Aorta (tissue), 5 donors: ENCODE data around the gene ZNF331. TPM values are rescaled to one million over a fixed set of nuclear protein-coding genes. Genes with fewer than 3 reads are reported as not detected.
"Not testable (repeated sequence)": the region's sequence is repeated elsewhere in the genome, so short reads cannot be mapped to it uniquely, and the experiment has no call there.

Source experiments
- ATAC-seq: fragments of 200-7000 bp; cut with Tn5 transposase; one replicate; pipeline ENCODE4 v1.9.1; 2022; ENCODE audit warnings: moderate library complexity; ENCODE audit not compliant: low FRiP score
- DNase-seq, 2 donors: peaks; one replicate each; pipeline ENCODE4 v3.0.0-alpha.2; 2020
- H3K27ac ChIP-seq, 2 donors: one replicate each; pipeline ENCODE4 v1.5.1; 2013; ENCODE audit warnings: low read length in 2 of 2, mild to moderate bottlenecking in 2 of 2, moderate library complexity in 2 of 2, control low read depth in 1 of 2, inconsistent platforms in 1 of 2, low read depth in 1 of 2
- H3K27me3 ChIP-seq, 2 donors: one replicate each; pipeline ENCODE4 v1.6.1; 2013; ENCODE audit warnings: control low read depth in 1 of 2, low read length in 1 of 2, mild to moderate bottlenecking in 1 of 2, moderate library complexity in 1 of 2; ENCODE audit not compliant: insufficient read depth in 2 of 2, control insufficient read depth in 1 of 2
- H3K36me3 ChIP-seq, 2 donors: one replicate each; pipeline ENCODE4 v1.6.1; 2013; ENCODE audit warnings: control low read depth in 1 of 2, low read length in 1 of 2, mild to moderate bottlenecking in 1 of 2; ENCODE audit not compliant: insufficient read depth in 2 of 2, control insufficient read depth in 1 of 2
- H3K4me1 ChIP-seq, 2 donors: one replicate each; pipeline ENCODE4 v1.6.1; 2013; ENCODE audit warnings: low read length in 2 of 2, control low read depth in 1 of 2, mild to moderate bottlenecking in 1 of 2, moderate library complexity in 1 of 2; ENCODE audit not compliant: insufficient read depth in 2 of 2, control insufficient read depth in 1 of 2
- H3K4me3 ChIP-seq, 2 donors: one replicate each; pipeline ENCODE4 v1.5.1; 2013; ENCODE audit warnings: low read length in 2 of 2, control low read depth in 1 of 2, mild to moderate bottlenecking in 1 of 2
- H3K9me3 ChIP-seq: one replicate; pipeline ENCODE4 v1.6.1; 2013; ENCODE audit warnings: mild to moderate bottlenecking, low read length; ENCODE audit not compliant: control insufficient read depth
- WGBS, 2 donors: extraction: QIAGEN DNeasy Blood & Tissue Kit; methylation state at CpG; one replicate each; pipeline ENCODE4 v1.1.7; 2013; 5-methylcytosine and 5-hydroxymethylcytosine counted together
- intact Hi-C, 2 donors: fragments of 100-400 bp; cut with DNase I; formaldehyde crosslinking; loops; one replicate each; pipeline versions ENCODE4 v1.14.2 to v1.15.0; 2022
- long read RNA-seq, 2 donors: library from polyadenylated mRNA; unstranded; transcript quantifications; one replicate each; pipeline ENCODE4 v2.0.0, GENCODE V29; 2020 to 2021
- polyA plus RNA-seq, 2 donors: library from polyadenylated mRNA; stranded (reverse); fragments of 200-250 nt; gene quantifications; one replicate each; pipeline ENCODE4 v1.2.3, GENCODE V29; 2013
- total RNA-seq, 2 donors: library from RNA; stranded (reverse); fragmentation: NEBNext Ultra II Directional; extraction: Animal tissue kit (Norgen Biotek cat#: 25700); gene quantifications; one replicate each; pipeline ENCODE4 v1.2.1, GENCODE V29; 2021
- donor health status: healthy with polysubstance abuse.
- donor health status: Bipolar disorder and iron deficiency.
- donor health status: DM: no; HTN: no; CAD: no.
- donor health status: DM: no; HTN: no; CAD: no.
- donor health status: DM: yes; HTN: yes; CAD: no.

ZNF331 gene
- 10 to 100 TPM; 21.4 to 59.6 TPM for total RNA-seq
- polyA plus RNA-seq = 10 to 100 TPM in 1 of 2 donors, 1 to 10 TPM in 1; 7.3 to 13.3 TPM
- long read RNA-seq, donor 1, full-length matches to known transcripts = 148 of 201 reads
- long read RNA-seq, donor 1, partial matches to known transcripts = 6 of 201 reads
- long read RNA-seq, donor 1, other reads (novel, unspliced or antisense) = 47 of 201 reads
- long read RNA-seq, donor 2, full-length matches to known transcripts = 13 of 22 reads
- long read RNA-seq, donor 2, partial matches to known transcripts = 1 of 22 reads
- long read RNA-seq, donor 2, other reads (novel, unspliced or antisense) = 8 of 22 reads

DNA sequence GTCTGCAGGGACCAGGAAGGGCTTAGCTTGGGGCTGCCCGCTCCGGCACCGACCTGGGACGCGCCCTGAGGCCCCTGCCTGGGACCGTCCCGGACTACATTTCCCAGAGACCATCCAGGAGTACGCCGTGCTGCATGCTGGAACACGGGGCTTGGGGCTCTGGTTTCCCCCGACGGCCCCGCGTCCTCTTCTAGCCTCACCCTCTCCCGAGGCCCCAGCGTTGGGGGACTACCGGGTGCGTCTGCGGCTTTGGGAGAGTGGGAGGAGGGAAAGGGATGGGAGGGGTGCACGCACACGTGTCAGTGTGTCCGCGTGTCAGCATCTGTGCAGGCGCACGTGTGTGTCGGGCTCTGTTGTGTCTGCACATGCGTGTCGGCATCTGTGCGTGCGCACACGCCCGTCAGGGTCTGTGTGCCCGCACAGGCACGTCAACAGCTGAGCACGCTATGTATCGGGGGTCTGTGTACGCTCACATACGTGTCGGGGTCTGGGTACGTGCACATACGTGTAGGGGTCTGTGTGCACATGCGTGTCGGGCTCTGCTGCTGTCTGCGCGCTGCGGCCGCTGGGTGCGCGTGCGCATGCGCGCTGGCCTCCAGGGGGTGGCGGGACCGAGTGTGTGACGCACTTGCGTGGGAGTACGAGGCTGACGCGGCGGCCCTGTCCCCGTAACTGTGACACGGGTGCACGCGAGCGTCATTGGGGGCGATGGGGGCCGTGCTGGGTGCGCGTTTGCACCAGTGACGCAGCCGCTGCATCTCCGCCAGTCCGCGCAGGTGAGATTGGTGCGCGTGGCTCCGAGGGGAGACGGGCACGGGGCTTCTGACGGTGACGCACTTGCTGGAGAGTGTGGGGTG lies at the start of gene ZNF331:
Gene ZNF331, plus strand, starts transcription at position 625 of the 857 bp plus-strand sequence. CDS start 31,232 bp downstream, outside the sequence.
- H3K4me3 ChIP-seq = peak within 1 kb of the TSS in 1 of 2 donors; percentile 42

DNA sequence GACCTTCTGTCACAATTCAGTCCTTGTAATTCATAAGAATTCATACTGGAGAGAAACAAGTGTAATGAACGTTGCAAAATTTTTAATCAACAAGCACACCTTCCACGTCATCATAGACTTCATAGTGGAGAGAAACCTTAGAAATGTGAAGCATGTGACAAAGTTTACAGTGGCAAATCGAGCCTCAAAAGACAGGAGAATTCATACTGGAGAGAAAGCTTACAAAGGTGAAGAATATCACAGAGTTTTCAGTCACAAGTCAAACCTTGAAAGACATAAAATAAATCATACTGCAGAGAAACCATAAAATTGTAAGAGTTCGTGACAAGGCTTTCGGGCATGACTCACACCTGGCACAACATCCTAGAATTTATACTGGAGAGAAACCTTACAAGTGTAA lies 45.8 kb upstream of the ZNF331 start:
- intact Hi-C loops = no loop called here
- no peak for ATAC-seq
- Histone ChIP-seq H3K27me3 (no peaks in the 10 kb centered on the region), H3K4me1 (no peaks in the 10 kb centered on the region), H3K27ac (no peak overlapping the region), H3K36me3 (peaks cover 8 to 15% of the 10 kb centered on the region in 2 donors), H3K4me3 (no peak overlapping the region), H3K9me3 (peaks cover 28% of the 10 kb centered on the region)
- 95 to 96% methylated on average over 5 of the region's 5 CpGs for WGBS, 2 donors
- no peak for DNase-seq

More for the DNA sequence above, at the start of gene ZNF331:
- Histone ChIP-seq H3K27me3 (no peaks in the 10 kb centered on the region), H3K9me3 (no peaks in the 10 kb centered on the region), H3K27ac (peak within 1 kb of the TSS in 1 of 2 donors; percentile 55), H3K4me1 (no peaks in the 10 kb centered on the region), H3K36me3 (no peaks in the 10 kb centered on the region)
- 55 to 58% methylated on average over 81 of the region's 81 CpGs for WGBS, 2 donors
- DNase-seq (peak; percentile 91 to 95), ATAC-seq (peak; percentile 94)
- intact Hi-C loops = no loop called here

GRCh38 chr19:53497311-53498023 lies 40.5 kb upstream of the ZNF331 start:
- intact Hi-C loops, H3K9me3 ChIP-seq, DNase-seq, H3K4me1 ChIP-seq, H3K4me3 ChIP-seq, ATAC-seq, H3K36me3 ChIP-seq, H3K27me3 ChIP-seq, H3K27ac ChIP-seq: not testable (repeated sequence)
- 64 to 66% methylated on average over 11 of the region's 11 CpGs for WGBS, 2 donors

GRCh38 chr19:53498024-53498395 lies 39.9 kb upstream of the ZNF331 start:
- DNase-seq, ATAC-seq, H3K4me1 ChIP-seq, H3K36me3 ChIP-seq, H3K4me3 ChIP-seq, H3K9me3 ChIP-seq, H3K27me3 ChIP-seq, H3K27ac ChIP-seq, intact Hi-C loops: not testable (repeated sequence)
- WGBS, 2 donors = 68% methylated on average over 4 of the region's 4 CpGs

DNA sequence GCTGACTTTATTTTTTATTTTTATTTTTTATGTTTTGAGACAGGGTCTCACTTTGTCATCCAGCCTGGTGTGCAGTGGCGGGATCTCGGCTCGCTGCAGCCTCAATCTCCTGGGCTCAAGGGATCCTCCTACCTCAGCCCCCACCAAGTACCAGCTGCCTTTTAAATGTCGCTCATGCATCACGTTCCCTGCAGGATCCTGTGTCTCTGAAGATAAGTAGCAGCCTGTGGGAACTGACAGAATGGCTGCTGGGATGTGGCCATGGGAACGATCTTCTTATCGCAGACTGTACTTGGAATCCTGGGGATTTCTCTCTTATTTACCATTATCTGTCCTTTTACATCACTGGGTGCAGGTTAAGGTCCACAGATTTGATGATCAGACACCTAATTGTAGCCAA lies 34.8 kb upstream of the ZNF331 start:
- H3K36me3 ChIP-seq, H3K27me3 ChIP-seq, H3K4me3 ChIP-seq, ATAC-seq, H3K9me3 ChIP-seq, DNase-seq, H3K4me1 ChIP-seq, intact Hi-C loops, H3K27ac ChIP-seq: not testable (repeated sequence)
- 29 to 49% methylated on average over 7 of the region's 7 CpGs for WGBS, 2 donors

GRCh38 chr19:53503671-53504364 lies 34.1 kb upstream of the ZNF331 start:
- not testable (repeated sequence) for DNase-seq

GRCh38 chr19:53504365-53504703 lies 33.6 kb upstream of the ZNF331 start:
- DNase-seq, H3K27ac ChIP-seq, H3K9me3 ChIP-seq, H3K27me3 ChIP-seq, intact Hi-C loops, H3K36me3 ChIP-seq, H3K4me1 ChIP-seq, H3K4me3 ChIP-seq: not testable (repeated sequence)
- WGBS, 2 donors = 6 to 10% methylated on average over 11 to 13 of the region's 13 CpGs
- ATAC-seq = peak; percentile 89

More at GRCh38 chr19:53503671-53504364, 34.1 kb upstream of the ZNF331 start:
- ATAC-seq = peak; percentile 70
- H3K9me3 ChIP-seq, H3K4me3 ChIP-seq, H3K27me3 ChIP-seq, H3K36me3 ChIP-seq, intact Hi-C loops, H3K27ac ChIP-seq, H3K4me1 ChIP-seq: not testable (repeated sequence)
- 4 to 6% methylated on average over 6 to 7 of the region's 14 CpGs for WGBS, 2 donors

DNA sequence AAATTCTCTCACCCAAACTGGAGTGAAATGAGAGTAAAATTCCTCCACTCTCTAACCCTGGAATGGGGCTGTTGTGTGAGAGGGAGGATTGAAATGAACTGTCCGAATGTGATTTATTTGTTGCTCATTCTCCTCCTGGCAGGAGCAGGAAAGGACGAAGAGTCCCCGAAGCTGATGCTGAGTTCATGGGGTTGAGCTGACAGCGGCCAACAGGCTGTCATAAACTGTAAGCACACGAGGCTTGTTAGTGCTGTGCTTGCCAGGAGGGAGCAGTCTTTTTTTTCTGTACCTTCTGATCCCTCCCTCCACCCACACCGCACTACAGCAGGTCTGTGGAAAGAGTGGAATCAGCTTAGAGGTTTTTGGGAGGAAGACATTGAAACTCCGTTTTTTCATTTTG lies 33.1 kb upstream of the ZNF331 start:
- Histone ChIP-seq H3K9me3 (peaks cover 1% of the 10 kb centered on the region), H3K27me3 (peaks cover 0 to 2% of the 10 kb centered on the region in 2 donors), H3K4me3 (no peak overlapping the region), H3K36me3 (no peaks in the 10 kb centered on the region), H3K27ac (no peak overlapping the region), H3K4me1 (no peaks in the 10 kb centered on the region)
- WGBS, 2 donors = 31 to 34% methylated on average over 7 of the region's 7 CpGs
- intact Hi-C loops = no loop called here
- ATAC-seq = peak; percentile 62
- no peak for DNase-seq
